Measurements from ENCODE around the gene FNIP2.

- no peak for TF ChIP-seq E2F6 (IDR thresholded peaks at IDR 0.05; ENCODE audit: borderline replicate concordance in 1 of 2, extremely low read depth in 1 of 2, insufficient read depth in 1 of 2, insufficient read length in 1 of 2, low read depth in 1 of 2, low read length in 1 of 2, poor library complexity in 1 of 2, severe bottlenecking in 1 of 2)
- no peak for TF ChIP-seq USF2 (CRISPR knock-in tag; IDR thresholded peaks at IDR 0.05)
- TF ChIP-seq CREBBP (IDR thresholded peaks at IDR 0.05; ENCODE audit: low read depth, low read length): no peak
- TF ChIP-seq SIRT6 (IDR thresholded peaks at IDR 0.05; ENCODE audit: low read depth, low read length): no peak
- no peak for TF ChIP-seq JUN (IDR thresholded peaks at IDR 0.05; ENCODE audit: borderline replicate concordance, low read depth, low read length)
- TF ChIP-seq JUN (CRISPR knock-in tag; IDR thresholded peaks at IDR 0.05; ENCODE audit: borderline replicate concordance): no peak
- TF ChIP-seq POLR2AphosphoS5 (IDR thresholded peaks at IDR 0.05; ENCODE audit: control insufficient read depth, insufficient read depth, low read depth, low read length): no peak
- TF ChIP-seq ZNF217 (CRISPR knock-in tag; IDR thresholded peaks at IDR 0.05): no peak
- no peak for TF ChIP-seq NFYB (IDR thresholded peaks at IDR 0.05; ENCODE audit: extremely low read depth, insufficient read length)
- no peak for TF ChIP-seq GTF2F1 (IDR thresholded peaks at IDR 0.05; ENCODE audit: low read depth, low read length)
- TF ChIP-seq TRIM25 (IDR thresholded peaks at IDR 0.05; ENCODE audit: borderline replicate concordance): no peak
These were observed 137.2 kb downstream of the FNIP2 start for GRCh38 chr4:158906073-158906472.

Data from K562 (cell line).